Measurements from ENCODE around the gene OR4D6. TPM values are rescaled to one million over a fixed set of nuclear protein-coding genes. Genes with fewer than 3 reads are reported as not detected.
"Not testable (repeated sequence)": the region's sequence is repeated elsewhere in the genome, so short reads cannot be mapped to it uniquely, and the experiment has no call there.

OR4D6 gene
- not detected for total RNA-seq

DNA sequence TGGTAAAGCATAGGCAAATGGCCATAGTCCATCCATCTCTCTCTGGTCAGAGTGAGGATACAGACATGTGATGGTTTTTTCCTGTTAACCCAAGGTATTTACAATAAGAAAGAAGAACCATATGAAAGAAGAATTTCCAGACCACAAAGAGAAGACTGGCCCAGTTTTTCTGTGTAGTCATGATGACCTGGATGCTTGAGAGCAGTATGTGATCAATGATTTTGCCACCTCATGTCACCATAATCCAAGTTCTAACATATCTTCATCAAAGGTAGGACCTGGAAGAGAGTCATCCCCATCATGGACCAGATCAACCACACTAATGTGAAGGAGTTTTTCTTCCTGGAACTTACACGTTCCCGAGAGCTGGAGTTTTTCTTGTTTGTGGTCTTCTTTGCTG lies at the start of gene OR4D6:
Gene OR4D6 (plus strand): TSS at position 301 of the 400 bp plus-strand sequence. CDS start 0 bp downstream, at position 301.
- no peaks in the 10 kb centered on the region for H3K9me3 Mint-ChIP-seq
- no peak within 1 kb of the TSS for H3K4me3 Mint-ChIP-seq
- H3K27me3 Mint-ChIP-seq (ENCODE audit: low read depth), result peaks cover 24% of the 10 kb centered on the region
- no peak for ATAC-seq
- DNase-seq, result no peak
- H3K4me1 Mint-ChIP-seq (ENCODE audit: low read depth), result no peaks in the 10 kb centered on the region
- H3K36me3 Mint-ChIP-seq (ENCODE audit: insufficient read depth), result no peaks in the 10 kb centered on the region

DNA sequence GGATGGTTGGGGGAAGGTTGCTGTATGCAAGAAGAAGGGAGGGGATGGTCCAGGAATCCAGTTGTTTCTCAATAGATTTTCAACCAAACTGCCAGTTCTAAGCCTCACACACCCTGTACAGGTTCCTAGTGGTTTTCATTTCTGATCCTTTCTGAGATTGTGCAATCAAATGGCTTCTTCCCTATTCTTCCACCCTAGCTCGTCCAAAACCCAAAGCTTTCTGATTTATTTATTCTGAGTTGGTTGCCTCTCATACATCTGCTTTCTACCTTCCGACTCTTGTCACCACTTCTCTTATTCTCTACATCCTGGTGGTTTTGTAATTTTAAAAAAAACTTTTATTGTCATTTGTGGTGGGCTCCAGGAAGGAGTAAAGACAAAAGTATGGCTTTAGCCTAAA lies 43.1 kb upstream of the OR4D6 start:
- Mint-ChIP-seq H3K27me3 (ENCODE audit: low read depth) (peaks cover 28% of the 10 kb centered on the region), H3K4me1 (ENCODE audit: low read depth) (peaks cover 4% of the 10 kb centered on the region), H3K4me3 (no peak overlapping the region), H3K9me3 (peaks cover 21% of the 10 kb centered on the region), H3K36me3 (ENCODE audit: insufficient read depth) (no peaks in the 10 kb centered on the region)
- DNase-seq (no peak), ATAC-seq (no peak)

DNA sequence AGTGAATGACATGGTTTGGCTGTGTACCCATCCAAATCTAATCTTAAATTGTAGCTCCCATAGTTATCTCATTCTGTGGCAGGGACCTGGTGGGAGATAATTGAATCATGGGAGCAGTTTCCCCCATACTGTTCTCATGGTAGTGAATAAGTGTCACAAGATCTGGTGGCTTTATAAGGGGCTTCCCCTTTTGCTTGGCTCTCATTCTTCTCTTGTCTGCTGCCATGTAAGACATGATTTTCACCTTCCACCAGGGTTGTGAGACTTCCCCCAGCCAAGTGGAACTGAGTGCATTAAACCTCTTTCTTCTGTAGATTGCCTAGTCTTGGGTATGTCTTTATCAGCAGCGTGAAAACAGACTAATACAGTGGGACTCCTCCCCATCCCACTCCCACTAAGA lies 41.6 kb upstream of the OR4D6 start:
- Mint-ChIP-seq H3K27me3 (ENCODE audit: low read depth) (peaks cover 30% of the 10 kb centered on the region), H3K4me3 (no peak overlapping the region), H3K4me1 (ENCODE audit: low read depth) (peaks cover 4% of the 10 kb centered on the region), H3K9me3 (peaks cover 10% of the 10 kb centered on the region), H3K36me3 (ENCODE audit: insufficient read depth) (no peaks in the 10 kb centered on the region)
- DNase-seq, result no peak
- no peak for ATAC-seq

DNA sequence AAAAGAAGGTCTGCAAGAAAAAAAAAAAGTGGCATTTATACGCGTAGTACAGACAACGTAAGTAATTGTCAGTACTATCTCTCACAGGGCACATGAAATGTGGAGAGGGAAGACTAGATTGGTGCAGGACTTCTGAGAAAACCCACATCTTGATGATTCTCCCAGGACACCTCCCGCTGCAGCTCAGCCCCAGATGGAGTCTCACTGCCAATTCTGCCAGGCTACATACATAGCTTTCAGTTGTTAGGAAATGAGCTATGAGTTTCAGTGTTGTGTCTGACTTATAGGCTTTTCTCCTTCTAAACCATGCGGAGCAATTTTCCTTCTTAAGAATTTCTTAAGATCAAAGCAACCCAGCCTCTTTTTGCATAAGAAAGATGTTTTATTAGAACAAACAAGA lies 40.1 kb upstream of the OR4D6 start:
- DNase-seq (no peak), ATAC-seq (no peak)
- Mint-ChIP-seq H3K27me3 (ENCODE audit: low read depth) (peaks cover 30% of the 10 kb centered on the region), H3K36me3 (ENCODE audit: insufficient read depth) (no peaks in the 10 kb centered on the region), H3K4me3 (no peak overlapping the region), H3K4me1 (ENCODE audit: low read depth) (peaks cover 4% of the 10 kb centered on the region), H3K9me3 (peaks cover 3% of the 10 kb centered on the region)

DNA sequence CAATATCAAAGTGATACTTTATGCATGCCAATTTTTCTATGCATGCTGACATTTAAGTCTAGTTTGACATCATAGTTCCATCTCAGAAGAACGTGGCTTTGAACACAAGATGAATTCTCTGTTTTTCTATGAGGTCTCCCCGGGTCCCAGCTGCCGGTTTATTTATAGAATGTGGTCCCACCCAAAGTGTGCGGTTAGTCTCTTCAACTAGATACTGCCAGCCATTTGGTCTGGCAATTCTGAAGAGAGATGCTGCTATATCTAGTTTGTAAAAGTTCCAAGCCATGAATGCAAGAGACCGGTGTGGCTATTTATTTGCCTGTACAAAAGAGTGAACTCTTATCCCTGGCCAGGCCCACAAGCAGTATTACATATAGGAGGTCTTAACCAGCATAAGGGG lies 39.7 kb upstream of the OR4D6 start:
- DNase-seq (no peak), ATAC-seq (no peak)
- no peaks in the 10 kb centered on the region for H3K36me3 Mint-ChIP-seq (ENCODE audit: insufficient read depth)
- peaks cover 30% of the 10 kb centered on the region for H3K27me3 Mint-ChIP-seq (ENCODE audit: low read depth)
- peaks cover 3% of the 10 kb centered on the region for H3K9me3 Mint-ChIP-seq
- no peak overlapping the region for H3K4me3 Mint-ChIP-seq
- H3K4me1 Mint-ChIP-seq (ENCODE audit: low read depth), result peaks cover 4% of the 10 kb centered on the region

DNA sequence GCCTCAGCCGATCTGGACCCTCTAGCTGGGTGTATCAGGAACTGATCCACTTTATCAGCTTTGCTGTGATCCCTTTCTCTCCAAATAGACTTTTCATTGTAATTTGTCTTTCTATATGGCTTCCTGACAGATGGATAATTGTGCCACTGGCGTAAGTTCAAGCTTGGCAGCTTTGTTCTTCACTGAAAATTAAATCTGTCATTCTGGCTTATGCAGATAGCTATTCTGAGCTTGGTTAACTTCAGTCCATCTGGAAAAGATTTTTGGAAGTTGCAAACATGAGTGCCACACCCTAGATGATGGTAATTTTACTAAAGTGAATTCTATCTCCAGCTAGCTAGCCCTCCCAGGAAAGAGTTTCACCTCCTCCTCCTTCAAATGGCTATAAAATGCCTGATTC lies 38.6 kb upstream of the OR4D6 start:
- ATAC-seq (no peak), DNase-seq (no peak)
- Mint-ChIP-seq H3K36me3 (ENCODE audit: insufficient read depth) (no peaks in the 10 kb centered on the region), H3K9me3 (no peaks in the 10 kb centered on the region), H3K4me1 (ENCODE audit: low read depth) (peaks cover 4% of the 10 kb centered on the region), H3K27me3 (ENCODE audit: low read depth) (peaks cover 24% of the 10 kb centered on the region), H3K4me3 (no peak overlapping the region)

DNA sequence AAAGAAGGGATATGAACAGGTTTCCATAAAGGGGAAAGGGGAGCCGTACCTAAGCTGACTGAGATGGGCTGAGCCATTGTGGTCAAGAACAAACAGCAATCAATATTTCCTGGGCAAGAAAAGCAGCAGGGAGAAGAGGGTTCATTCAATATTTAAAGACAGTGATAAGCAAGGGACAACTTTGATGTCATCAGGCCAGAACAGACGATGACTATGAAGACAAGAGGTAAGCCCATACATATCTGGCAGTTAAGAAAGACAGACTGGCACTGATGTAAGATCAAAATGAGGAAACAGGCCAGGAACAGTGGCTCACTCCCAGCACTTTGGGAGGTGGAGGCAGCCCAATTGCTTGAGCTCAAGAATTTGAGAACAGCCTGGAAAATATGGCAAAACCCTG lies 32.9 kb upstream of the OR4D6 start:
- H3K4me1 Mint-ChIP-seq (ENCODE audit: low read depth), result no peaks in the 10 kb centered on the region
- no peaks in the 10 kb centered on the region for H3K9me3 Mint-ChIP-seq
- peaks cover 2% of the 10 kb centered on the region for H3K27me3 Mint-ChIP-seq (ENCODE audit: low read depth)
- DNase-seq (no peak), ATAC-seq (no peak)
- H3K36me3 Mint-ChIP-seq (ENCODE audit: insufficient read depth), result no peaks in the 10 kb centered on the region
- no peak overlapping the region for H3K4me3 Mint-ChIP-seq

DNA sequence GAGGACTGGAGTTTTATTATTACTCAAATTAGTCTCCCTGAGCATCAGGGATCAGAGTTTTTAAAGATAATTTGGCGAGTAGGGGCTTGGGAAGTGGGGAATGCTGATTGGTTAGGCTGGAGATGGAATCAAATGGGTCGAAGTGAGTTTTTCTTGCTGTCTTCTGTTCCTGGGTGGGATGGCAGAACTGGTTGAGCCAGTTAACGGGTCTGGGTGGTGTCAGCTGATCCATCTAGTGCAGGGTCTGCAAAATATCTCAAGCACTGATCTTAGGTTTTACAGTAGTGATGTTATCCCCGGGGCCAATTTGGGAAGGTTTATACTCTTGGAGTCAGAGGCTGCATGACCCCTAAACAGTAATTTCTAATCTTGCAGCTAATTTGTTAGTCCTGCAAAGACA lies 31.6 kb upstream of the OR4D6 start:
- Mint-ChIP-seq H3K9me3 (no peaks in the 10 kb centered on the region), H3K4me3 (no peak overlapping the region), H3K27me3 (ENCODE audit: low read depth) (peaks cover 3% of the 10 kb centered on the region), H3K4me1 (ENCODE audit: low read depth) (no peaks in the 10 kb centered on the region), H3K36me3 (ENCODE audit: insufficient read depth) (no peaks in the 10 kb centered on the region)
- ATAC-seq (no peak), DNase-seq (no peak)

DNA sequence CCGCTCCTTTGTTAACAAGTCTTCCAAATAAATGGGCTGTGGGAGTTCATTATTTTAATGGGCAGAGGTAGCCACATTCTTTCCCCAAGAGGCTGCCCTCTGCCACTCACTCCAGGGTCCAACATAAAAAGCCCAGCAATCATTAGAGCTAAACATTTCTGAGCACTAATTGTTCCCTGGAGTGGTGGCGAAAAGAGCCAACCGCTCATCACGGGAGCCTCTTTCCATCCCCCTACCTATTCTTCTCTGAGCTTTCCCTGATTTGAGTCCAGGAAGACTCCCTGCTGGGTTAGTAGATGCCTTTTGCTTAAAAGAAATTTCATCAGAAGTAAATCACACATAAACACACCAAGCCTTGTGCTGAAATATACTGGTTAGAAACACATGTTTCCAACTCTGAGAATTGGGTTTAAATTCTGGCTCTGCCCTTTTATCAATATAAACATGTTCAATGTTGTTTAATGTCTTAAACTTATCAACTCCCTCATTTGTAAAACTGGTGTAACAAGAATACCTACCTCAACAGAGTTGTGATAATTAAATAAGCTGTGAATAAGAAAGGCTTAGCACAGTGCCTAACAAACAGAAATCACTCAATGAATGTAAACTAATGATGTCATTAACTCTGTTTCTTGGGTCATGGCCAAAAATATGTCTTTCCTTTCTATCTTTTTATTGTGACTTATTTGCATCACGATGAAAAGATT lies 30.2 kb upstream of the OR4D6 start, which contains the start of gene OR5A2:
Gene OR5A2 (minus strand): TSS at position 53 of the 707 bp plus-strand sequence. CDS start 3,460 bp downstream, outside the sequence.
- DNase-seq, result no peak
- no peaks in the 10 kb centered on the region for H3K4me1 Mint-ChIP-seq (ENCODE audit: low read depth)
- H3K4me3 Mint-ChIP-seq, result no peak within 1 kb of the TSS
- H3K36me3 Mint-ChIP-seq (ENCODE audit: insufficient read depth), result no peaks in the 10 kb centered on the region
- H3K27me3 Mint-ChIP-seq (ENCODE audit: low read depth), result peaks cover 3% of the 10 kb centered on the region
- H3K9me3 Mint-ChIP-seq, result no peaks in the 10 kb centered on the region
- no peak for ATAC-seq

DNA sequence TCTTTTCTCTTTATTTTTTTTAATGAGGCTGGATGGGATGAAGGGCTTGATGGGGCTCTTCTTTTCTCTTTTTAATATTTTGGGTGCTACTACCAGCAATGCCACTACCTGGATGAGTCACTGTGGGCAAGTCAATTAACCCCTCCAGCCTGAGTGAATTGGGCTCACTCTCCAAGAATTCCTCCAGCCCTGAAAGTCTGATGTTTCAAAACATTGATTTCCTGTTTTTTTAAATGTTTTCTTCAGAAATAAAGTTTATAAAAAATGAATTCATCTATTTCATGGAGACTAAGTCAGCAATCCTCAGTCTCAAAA lies 29.7 kb upstream of the OR4D6 start:
- Mint-ChIP-seq H3K9me3 (no peaks in the 10 kb centered on the region), H3K4me1 (ENCODE audit: low read depth) (no peaks in the 10 kb centered on the region), H3K27me3 (ENCODE audit: low read depth) (peaks cover 7% of the 10 kb centered on the region), H3K4me3 (no peak overlapping the region), H3K36me3 (ENCODE audit: insufficient read depth) (no peaks in the 10 kb centered on the region)
- DNase-seq, result no peak
- no peak for ATAC-seq

DNA sequence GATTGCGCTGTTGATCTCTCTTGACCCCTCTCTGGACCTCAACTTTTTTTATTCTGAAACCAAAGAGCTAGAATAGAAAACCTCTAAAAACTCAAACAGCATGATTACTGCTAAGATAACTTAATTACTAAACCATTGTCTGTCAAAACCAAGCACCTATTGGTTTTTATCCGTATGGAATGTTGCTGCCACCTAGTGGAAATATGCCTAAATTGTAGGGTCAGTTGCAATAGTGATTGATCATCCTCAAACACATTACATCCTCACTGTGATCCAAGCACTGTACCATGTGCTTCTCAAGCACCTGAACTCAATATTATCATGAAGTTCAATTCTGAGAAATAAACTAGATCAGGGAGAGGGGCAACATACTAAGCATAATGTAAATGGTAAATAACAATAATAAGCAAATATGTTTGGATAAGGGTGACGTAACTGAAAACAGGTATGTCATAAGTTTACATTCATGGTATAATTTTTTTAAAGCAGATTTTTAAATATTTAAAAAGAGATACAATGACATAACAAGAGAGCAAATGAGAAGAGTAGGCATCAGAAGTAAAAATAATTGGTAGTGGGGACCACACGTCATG lies 26.7 kb upstream of the OR4D6 start:
- ATAC-seq, result no peak
- H3K9me3 Mint-ChIP-seq, result no peaks in the 10 kb centered on the region
- H3K4me3 Mint-ChIP-seq, result no peak overlapping the region
- H3K4me1 Mint-ChIP-seq (ENCODE audit: low read depth), result no peaks in the 10 kb centered on the region
- peak; percentile 6 for DNase-seq
- H3K36me3 Mint-ChIP-seq (ENCODE audit: insufficient read depth), result no peaks in the 10 kb centered on the region
- H3K27me3 Mint-ChIP-seq (ENCODE audit: low read depth), result peaks cover 10% of the 10 kb centered on the region

DNA sequence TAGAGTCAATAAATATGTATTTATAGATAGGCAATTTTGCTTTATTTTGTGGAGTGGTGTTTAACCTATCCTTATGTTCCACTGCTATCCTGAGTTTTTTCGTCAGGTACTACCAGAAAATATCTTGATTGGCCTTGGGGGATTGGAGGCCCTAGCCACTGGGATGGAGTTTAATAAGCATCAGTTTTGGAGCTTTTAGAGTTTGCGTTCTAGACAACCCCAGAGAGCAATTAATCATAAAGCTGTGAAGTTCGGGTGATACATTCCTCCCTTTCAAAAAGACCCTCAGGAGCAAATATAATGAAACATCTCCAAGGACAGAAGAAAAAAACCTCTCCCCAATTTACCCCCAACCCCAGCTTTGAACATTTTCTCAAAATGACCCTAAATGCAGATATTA lies 20.6 kb upstream of the OR4D6 start, which contains the start of gene OR5A1:
Gene OR5A1 (plus strand): TSS at position 301 of the 400 bp plus-strand sequence. CDS start 6,700 bp downstream, outside the sequence.
- H3K9me3 Mint-ChIP-seq, result no peaks in the 10 kb centered on the region
- H3K36me3 Mint-ChIP-seq (ENCODE audit: insufficient read depth), result no peaks in the 10 kb centered on the region
- no peak for DNase-seq
- no peak within 1 kb of the TSS for H3K4me3 Mint-ChIP-seq
- ATAC-seq, result no peak
- H3K27me3 Mint-ChIP-seq (ENCODE audit: low read depth), result peaks cover 10% of the 10 kb centered on the region
- no peaks in the 10 kb centered on the region for H3K4me1 Mint-ChIP-seq (ENCODE audit: low read depth)

DNA sequence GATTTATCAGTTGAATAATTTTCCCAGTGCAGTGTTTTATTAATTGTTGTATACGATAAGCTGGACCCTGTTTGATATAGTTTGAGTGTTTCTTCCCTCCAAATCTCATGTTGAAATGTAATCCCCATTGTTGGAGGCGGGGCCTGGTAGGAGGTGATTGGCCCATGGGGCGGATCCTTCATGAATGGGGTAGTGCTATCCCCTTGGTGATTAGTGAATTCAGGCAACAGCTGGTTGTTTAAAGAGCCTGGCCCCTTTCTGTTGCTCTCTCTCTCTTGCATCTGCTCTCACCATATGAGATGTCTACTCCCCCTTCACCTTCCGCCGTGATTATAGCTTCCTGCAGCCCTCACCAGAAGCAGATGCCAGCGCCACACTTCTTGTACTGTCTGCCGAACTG lies 19.0 kb upstream of the OR4D6 start:
- H3K9me3 Mint-ChIP-seq, result no peaks in the 10 kb centered on the region
- ATAC-seq (no peak), DNase-seq (no peak)
- H3K4me1 Mint-ChIP-seq (ENCODE audit: low read depth), result no peaks in the 10 kb centered on the region
- H3K27me3 Mint-ChIP-seq (ENCODE audit: low read depth), result peaks cover 3% of the 10 kb centered on the region
- no peak overlapping the region for H3K4me3 Mint-ChIP-seq
- no peaks in the 10 kb centered on the region for H3K36me3 Mint-ChIP-seq (ENCODE audit: insufficient read depth)

DNA sequence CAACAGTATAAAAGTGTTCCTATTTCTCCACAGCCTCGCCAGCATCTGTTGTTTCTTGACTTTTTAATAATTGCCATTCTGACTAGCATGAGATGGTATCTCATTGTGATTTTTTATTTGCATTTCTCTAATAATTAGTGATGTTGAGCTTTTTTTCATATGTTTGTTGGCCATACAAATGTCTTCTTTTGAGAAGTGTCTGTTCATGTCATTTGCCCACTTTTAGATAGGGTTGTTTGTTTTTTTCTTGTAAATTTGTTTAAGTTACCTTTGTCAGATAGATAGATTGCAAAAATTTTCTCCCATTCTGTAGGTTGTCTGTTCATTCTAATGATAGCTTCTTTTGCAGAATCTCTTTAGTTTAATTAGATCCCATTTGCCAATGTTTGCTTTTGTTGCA lies 11.1 kb upstream of the OR4D6 start:
- H3K4me3 Mint-ChIP-seq; ATAC-seq; DNase-seq; H3K9me3 Mint-ChIP-seq; H3K4me1 Mint-ChIP-seq (ENCODE audit: low read depth); H3K27me3 Mint-ChIP-seq (ENCODE audit: low read depth); H3K36me3 Mint-ChIP-seq (ENCODE audit: insufficient read depth): not testable (repeated sequence)

DNA sequence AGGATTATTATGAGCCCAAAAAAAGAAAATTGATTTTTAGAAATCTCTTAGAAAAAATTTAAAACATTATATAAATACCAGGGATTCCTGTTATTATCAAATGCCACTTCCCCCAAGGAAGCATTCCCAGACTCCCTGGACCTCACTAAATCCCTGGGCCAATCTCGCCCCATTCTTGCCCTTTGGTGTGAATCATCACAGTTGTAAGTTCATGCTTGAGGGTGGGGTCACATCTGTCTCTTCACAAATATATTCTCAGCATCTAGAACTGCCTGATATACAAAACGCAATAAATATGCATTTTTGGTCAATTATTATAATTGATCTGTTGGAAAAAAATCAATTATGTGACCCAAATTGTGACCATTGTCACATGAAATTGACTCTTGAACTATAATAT lies 8.3 kb upstream of the OR4D6 start:
- Mint-ChIP-seq H3K4me1 (ENCODE audit: low read depth) (no peaks in the 10 kb centered on the region), H3K36me3 (ENCODE audit: insufficient read depth) (no peaks in the 10 kb centered on the region), H3K4me3 (no peak overlapping the region), H3K9me3 (peaks cover 5% of the 10 kb centered on the region), H3K27me3 (ENCODE audit: low read depth) (peaks cover 9% of the 10 kb centered on the region)
- ATAC-seq (no peak), DNase-seq (no peak)
